ENCODE data around the gene SH3PXD2B. TPM values are rescaled to one million over a fixed set of nuclear protein-coding genes. Genes with fewer than 3 reads are reported as not detected.

SH3PXD2B gene
- total RNA-seq, 1 experiment from 2014 or later, result 9.4 TPM

DNA sequence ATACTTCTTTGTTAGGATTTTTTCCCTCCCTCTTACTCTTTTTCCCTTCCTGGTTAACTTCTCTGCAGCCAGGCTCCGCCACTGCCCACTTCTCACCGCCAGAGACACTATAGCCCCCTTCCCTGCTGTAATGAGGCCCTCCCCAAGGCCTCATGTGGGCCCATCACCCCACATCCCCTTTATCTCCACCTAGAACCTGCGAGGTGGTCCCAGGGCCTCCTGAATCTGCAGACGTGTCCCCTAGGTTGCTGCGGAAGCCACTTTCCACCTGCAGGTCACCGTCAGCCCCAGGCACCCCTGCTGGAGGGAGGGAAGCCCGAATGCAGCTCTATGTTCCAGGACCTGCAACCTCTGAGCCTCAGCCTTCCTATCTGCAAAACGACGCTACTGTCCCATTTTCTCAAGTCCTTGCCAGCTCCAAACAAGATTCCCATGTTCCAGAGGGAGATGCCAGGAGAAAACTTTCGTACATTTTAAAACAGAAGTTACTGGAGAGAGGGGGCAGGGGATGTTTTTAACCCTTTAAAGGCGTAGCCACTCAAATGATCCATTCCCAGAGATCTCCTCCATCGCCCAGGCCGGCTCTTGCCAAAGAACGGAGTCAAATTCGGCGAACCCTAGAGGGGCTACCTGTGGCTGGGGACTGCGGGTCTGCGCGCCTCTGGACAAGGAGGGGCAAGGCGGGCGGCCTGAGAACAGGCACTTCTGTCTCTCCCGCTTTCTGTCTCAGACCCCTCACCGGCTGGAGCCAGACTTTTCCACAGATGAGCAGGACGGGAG is 929 bp downstream of the SH3PXD2B start:
- DNase-seq (ENCODE audit: low spot score), result peak; percentile 60

DNA sequence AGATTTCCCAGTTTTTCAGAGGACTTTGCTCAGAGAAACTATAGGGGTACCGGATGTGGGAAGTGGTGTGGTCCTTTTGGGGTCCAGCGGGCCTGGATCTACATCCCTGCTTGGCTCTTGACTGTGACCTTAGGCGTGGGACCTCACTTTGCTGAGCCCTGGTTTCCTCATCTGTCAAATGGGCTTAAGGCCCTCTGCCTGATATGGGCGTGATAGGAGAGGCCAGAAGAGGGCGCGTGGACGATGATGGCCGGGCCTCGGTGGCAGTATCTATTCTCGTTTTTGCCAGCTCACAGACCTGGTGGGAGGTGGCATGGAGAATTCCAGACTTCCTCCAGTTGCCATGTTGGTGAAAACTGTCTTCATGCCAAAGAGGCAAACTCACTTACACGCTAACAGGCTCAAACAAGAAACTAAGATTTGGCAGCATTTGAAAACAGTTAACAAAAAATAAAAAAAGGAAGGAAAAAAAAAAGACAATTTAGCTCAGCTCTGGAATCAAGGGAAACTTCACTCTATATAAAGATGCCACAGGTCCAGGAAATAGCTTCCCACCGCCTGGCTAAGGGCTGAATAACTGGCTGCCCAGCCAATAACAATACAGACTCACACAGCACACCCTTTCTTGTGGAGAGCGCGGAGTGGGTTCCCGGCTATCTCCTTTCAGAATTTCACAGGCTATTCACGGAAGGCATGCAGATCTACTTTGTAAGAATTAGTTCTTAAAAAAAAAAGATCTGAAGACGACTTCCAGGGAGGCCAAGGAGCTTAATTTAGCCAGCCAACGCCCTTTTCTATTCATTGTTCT is 1.7 kb downstream of the SH3PXD2B start:
- DNase-seq (ENCODE audit: low spot score), result no peak

DNA sequence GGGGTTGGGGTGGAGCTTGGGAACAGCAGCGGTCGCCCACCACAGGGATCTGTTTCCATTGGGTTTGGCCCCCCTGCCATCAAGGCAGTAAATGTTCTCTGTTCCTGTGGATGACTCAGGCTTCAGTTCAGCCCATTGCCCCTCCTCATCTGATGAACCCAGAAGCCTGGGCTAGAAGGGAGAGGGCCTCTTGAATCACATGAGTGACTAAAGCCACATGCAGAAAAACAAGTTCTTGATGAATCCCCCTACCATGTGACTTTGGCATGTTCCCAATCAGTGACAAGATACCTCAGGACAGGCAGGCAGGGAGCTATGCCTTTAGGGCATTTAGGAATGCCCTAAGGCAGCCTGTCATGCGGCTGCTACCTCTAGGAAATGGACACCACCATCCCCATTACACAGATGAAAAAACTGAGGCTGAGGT is 2.5 kb downstream of the SH3PXD2B start:
- peak; percentile 48 for DNase-seq (ENCODE audit: low spot score)

DNA sequence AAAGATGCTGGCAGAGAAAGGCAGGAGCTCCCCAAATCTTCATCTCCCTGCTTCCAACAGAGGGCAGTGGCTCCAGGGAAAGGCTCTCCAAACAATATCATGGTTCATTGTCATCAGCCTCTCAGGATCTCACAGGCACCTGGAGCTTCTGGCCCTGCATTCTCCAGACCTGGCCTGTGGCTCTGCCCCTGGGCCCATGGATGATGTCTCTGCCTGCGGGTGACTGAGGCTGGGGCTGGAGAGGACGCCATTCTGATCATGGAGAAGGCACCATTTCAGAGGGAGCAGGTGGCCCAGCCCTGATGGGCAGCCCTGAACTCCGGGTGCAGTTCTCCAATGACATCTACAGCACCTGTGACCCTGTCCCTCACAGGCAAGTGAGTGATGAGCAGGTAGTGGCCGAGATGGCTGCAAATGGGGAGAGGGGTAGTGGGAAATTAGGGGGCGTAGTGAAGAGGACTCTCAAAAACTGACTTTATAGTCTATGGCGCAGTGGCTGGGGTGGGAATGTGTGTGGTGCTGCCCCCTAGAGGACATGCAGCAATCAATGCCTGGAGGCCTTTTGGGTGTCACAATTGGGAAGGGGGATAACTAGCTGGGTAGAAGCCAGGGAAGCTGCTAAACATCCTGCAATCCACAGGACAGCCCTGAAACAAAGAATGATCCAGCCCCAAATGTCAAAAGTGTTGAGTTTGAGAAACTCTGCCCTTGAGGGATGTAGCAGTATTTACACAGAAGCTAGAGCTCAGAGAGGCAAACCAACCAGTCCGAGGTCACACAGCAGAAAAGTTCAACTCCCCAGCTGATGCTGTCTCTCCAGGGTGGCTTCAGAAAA is 3.2 kb downstream of the SH3PXD2B start:
- DNase-seq (ENCODE audit: low spot score), result no peak

DNA sequence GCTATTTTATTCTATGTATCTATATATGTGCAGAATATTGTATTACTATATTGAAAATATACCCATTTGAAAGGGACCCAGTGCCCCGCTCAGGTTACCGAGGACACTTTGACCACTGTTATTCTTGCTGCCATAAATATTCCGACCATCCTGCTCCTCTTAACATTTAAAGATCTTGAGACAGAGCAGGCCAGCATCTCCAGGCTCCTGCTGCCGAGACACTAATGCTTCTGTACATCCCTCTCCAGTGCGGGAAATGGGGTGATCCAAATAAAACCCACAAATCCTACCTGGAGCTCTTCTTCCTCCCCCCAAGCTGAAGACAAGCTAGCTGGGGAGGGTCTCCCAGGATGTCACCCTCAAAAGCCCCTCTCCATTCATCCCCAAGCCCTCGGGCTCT is 3.9 kb downstream of the SH3PXD2B start:
- no peak for DNase-seq (ENCODE audit: low spot score)

DNA sequence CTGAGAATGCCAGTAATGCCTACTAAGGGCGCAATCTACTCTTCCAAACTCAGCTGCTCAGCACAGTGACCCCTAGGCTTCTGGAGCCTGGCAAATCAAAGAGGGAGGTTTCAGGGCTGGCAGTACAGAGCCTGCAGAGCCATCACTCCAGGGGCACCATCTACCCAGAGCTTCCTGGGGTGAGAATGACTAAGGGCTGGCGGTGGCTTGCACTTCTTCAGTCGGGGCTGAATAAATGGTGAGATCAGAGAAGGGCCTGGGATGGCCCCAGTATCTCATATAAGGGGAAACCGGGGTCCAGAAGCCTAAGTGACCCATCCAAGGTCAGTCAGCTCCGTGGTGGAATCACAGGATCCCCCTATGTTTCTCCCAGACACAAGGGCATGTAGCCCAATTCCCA is 5.3 kb downstream of the SH3PXD2B start:
- no peak for DNase-seq (ENCODE audit: low spot score)

DNA sequence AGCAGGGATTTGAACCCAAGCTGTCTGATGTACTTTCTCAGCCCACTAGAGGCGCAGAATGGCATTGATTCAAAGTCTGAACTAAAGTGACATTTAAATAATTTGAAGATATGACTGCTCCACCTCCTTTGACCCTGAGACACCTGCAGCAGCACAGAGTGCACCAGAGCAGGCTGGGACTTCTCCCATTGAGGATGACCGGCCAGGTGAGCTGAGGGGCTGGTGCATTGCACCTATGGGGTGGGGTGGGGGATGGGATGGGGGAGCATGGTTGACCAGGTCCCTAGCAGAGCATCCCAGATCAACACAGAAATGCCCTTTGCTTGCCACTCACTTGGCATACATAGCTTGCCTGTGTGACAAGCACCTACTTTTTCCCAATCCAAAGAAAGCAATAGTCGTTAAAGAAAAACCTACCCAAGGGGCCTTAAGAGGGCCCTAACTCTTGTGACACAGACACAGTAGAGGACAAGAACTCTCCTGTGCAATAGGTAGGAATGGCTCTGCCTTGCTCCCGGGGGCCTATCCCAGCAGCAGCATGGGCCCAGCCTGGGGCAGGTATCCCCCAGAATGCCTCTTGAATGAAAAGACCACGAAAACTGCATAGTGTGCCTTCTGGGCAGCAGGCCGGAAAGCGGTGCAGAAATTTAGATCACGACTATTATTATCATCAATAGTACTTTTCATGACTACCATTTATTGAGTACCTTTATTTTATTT is 6.5 kb downstream of the SH3PXD2B start:
- DNase-seq (ENCODE audit: low spot score), result no peak

DNA sequence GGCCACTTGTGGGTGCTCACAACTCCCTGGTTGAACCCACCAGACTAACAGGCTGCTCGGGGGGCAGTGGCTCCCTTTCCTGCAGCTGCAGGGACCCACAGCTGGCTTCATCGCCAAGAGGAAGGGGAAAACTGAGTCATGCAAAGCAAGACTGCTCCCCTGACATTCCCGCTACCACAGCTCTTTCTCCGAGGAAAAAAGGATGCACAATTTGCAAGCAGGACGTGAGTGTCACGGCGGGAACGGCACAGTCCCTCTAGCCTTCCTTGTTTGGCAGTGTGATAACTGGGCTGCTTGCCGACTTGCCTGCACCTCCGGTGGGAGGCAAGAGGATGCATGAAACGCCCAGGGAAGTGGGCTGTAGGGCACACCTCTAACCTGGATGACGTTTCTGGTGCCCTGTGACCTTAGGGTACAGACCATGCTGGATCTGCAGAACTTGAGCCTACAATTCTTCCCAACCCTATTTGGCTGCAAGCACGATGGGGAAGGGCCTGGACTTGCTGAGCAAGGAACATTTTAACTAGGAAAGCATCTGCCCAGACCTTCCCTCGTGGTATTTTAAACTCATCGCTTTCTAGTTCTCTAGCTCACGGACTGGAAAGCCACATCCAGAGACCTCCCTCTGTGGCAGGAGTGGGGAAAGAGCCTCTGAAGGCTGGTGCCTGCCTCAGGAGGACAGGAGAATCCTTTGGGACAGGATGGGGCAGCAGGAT is 7.8 kb downstream of the SH3PXD2B start:
- no peak for DNase-seq (ENCODE audit: low spot score)

DNA sequence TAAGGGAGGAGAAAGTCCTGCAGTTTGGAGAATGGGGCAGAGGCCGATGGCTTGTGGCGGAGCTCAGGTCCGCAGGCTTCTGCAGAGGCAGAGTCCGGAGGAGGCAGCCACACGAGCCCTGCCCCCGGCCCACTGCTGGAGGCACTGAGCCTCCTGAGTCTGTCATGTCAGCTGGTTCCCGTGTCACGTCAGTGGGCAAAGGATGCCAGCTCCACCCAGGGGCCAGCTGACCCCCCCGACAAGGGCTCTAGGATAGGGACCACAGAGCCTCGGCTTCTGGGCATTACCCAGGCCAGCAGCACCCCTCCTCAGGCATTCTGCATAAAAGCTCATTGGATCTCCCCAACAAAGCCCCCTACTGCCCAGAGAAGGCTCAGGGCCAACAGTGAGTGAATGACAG is 8.5 kb downstream of the SH3PXD2B start:
- DNase-seq (ENCODE audit: low spot score), result no peak

DNA sequence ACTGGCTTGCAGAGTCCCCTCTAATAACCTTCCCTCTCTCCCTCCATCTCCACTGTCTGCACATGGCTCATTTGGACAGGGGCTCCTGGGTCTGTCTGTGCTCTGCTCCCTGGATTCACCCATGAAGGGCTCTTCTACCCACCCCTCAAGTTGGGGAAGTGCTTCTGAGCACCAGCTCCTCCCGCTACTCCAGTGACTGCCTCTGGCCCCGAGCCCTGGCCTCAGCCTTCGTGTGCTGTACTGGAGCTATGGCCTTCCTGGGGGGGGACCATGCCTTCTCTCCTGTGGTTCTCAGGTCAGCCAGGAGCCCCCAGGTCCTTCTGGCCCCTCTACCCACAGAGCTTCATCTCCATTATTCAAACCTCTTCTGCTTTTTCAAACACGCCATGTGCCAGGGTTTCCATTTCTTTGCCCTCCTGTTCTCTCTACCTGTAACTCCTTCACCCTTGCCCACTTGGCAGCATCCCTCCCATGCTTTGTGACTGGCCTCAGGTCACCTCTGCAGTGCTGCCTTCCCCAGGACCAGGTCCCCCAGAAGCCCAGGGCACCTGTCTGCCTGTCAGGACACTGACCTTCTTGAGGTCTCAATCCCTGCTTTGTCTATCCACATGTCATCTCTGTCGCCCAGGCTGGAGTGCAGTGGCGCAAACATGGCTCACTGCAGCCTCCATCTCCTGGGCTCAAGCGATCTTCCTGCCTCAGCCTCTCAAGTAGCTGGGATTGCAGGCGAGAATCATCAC is 9.5 kb downstream of the SH3PXD2B start:
- DNase-seq (ENCODE audit: low spot score), result no peak

DNA sequence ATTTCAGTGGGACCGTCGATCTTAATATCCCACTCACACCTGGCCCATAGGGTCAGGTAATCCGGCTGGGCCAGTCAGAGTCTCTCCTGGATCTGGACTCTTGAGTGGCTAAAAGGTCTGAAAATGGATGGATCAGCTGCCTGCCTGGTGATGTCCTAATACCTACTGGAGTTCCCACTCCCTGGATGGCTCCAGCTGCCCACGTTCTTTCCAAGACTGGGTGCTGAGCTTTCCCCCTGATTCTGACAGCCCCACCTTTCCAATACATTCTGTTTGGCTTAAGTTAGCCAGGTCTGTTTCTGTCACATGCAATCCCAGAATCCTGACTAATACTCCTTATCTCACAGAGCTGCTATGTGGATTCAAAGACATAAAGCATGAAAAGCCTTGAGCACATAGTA is 10.2 kb downstream of the SH3PXD2B start:
- no peak for DNase-seq (ENCODE audit: low spot score)

DNA sequence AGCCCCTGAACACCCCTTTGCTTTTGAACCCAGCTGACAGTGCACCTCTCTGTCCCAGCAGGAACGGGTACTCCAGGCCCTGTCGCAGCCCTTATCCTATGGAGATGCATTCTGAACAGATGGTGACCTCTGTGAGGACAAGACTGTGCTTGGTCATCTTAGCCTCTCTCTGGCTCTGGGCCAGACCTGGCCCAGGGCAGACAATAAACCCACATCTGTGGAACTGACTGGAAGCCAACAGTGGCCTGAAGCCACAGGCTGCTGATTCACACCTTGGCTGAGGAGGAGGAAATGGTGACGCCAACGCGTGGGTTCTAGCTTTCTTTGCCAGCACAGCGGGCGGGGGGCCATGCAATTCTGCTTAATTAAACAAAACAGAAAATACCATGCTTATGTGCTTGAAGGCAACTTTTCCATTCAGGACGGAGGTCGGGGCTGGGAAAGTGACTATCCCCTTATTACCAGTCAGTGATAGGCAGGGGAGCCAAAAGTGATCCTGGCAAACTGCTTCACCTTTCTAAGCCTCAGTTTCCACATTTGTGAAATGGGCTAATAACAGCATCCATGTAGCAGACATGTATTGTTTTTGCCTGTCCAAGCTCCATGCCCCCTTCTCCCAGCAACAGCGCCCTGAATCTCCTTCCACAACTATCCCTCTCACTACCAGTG is 10.8 kb downstream of the SH3PXD2B start:
- peak; percentile 89 for DNase-seq (ENCODE audit: low spot score)

DNA sequence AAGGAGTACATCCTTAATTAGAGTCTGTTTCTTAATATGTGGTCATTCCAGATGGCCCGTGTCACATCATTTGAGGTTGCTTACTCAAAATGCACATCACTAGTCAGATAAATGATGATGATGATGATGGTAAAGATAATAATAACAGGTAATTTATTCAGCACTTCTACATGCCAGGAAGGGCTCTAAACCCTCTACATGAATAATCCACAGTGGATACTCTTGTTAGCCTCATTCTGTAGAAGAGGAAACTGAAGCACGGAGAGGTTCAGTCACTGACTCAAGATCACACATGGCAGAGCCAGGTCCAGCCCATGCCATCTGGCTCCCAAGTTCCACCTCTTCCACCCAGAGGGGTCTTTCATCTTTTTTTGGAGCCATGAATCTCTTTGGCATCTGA is 11.7 kb downstream of the SH3PXD2B start:
- DNase-seq (ENCODE audit: low spot score), result no peak

DNA sequence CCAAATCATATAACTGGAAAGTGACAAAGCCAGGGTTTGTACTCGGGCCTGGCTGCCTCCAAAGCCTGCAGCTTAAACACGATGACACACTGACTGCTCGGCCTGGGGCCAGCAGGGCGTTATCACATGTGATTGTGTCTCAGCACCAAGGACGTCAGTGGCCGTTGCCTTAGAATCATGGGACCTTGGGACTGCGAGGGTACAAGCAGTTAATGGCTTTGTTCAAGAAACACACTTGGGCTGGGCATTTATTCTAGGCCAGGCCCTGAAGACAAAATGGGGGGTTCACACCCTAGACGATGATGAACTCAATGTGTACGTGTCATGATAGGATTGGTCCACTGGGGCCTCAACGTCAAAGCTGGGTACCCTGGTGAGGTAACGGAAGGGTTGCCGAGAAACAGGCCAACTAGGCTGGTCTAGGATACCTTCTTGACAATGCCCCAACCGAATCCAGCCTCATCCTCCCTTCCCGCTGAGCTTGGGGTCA is 13.0 kb downstream of the SH3PXD2B start:
- no peak for DNase-seq (ENCODE audit: low spot score)

DNA sequence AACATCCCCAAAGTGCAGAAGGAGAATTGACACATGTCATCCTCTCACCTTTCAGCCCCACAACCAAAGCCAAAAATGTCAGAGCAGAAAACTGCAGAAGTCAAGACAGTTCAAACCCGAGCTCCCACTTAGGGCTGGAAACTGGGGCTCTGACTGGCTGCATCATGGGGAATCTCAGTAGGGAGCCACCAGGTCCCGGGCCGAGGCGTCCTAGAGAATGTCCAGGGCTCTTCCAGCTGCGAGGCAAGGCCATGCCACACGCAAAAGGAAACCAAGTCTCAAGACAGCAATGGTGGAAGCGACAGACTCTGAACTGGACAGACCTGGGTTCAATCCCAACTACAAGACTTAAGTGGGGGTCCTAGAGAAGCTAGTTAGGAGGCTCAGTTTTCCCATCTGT is 13.8 kb downstream of the SH3PXD2B start:
- no peak for DNase-seq (ENCODE audit: low spot score)

DNA sequence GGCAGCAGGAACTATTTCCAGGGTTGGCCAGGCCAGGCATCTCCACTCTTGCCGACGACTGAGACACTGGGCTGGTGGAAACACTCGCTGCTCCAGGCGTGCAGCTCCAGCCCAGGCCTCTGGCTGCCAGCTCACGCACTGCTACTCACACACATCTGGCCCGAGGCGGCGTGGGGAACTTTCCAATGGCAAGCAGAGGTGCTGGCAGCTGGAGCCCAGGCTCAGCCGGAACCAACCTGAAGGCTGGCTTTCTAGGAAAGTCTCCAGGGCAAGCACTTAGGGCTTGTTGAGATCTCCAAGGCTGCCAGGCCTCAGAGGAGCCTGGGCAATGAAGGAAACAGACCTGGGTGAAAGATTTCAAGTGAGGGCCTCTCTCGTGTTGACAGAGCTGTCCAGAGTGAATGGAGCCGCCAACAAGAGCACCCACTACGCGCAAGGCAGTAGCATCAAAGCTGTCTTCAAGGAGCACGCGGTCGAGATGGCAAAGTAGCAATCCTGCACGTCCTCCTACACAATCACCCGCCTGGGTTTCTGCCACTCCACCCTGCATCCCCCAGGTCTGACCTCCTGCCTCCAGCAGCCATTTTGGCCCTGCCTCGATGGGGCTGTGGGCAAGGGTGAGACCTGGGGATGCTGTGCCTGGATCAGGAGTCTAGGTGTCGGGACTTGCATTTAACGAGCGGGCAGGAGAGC is 14.4 kb downstream of the SH3PXD2B start:
- no peak for DNase-seq (ENCODE audit: low spot score)

DNA sequence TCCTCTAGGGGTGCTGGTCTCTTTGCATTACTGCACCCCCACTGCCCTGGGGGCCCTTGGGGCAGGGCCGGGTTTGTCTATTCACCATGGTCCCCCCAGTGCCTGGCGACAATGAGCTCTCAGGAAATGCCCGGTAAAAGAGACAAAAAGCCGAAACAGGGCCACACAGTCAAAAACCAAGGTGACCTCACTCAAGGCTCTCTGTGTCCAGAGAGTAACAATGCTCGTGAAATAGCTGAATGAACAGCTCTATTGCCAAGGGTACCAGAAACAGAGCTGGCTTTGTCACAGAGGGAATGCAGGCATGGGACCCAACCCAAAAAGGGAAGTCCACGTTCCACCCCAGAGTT is 16.0 kb downstream of the SH3PXD2B start:
- no peak for DNase-seq (ENCODE audit: low spot score)

DNA sequence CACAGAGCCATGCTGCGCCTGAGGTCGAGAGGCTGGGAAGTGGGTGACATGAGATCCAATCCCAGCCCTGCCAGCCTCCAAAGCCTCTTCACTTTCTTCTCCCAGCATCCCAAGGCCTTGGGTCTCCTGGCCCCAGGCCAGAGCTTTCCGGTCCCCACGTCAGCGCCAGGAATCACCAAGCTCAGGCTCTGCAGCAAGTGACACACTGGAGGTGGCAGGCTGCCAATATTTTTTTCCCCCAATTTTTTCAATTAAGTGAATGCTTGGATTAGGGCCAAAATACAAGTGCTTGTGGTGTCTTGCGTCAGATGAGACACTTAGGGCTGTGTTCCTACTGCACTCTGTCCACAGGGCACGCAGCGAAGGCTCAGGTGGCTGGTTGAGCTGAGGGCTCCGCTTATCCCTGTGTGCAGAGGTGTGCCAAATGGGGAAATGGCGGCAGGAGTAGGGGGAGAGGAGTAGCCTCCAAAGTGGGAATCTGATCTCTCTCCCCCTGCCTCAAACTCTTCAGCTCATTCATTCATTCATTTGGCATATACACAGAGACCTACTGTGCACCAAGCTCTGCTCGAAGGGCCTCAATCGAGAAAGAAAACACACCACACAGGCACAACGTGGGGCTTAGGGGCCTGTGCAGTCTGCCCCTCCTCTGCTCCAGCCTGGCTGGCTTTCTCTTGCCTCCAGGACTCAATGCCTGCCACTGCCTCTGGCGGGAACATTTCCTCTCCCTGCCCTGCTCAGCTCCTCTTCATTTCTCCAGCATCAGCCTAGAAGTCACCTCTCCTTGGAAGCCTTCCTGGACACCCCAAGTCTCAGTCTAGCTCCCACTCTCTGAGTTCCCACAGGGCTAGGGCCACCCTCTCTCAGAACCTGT is 16.6 kb downstream of the SH3PXD2B start:
- DNase-seq (ENCODE audit: low spot score), result peak; percentile 90
